Femur (tissue), 1 donor: ENCODE data around the gene STING1.
"Not testable (repeated sequence)": the region's sequence is repeated elsewhere in the genome, so short reads cannot be mapped to it uniquely, and the experiment has no call there.

Experiments used
- DNase-seq: peaks from one replicate; pipeline ENCODE4 v3.0.0-alpha.2; 2017

The STING1 gene

GRCh38 chr5:139461698-139462097 lies 20.9 kb downstream of the STING1 start:
- DNase-seq: no peak

- no peak for DNase-seq
Measured at GRCh38 chr5:139461176-139461575, 21.4 kb downstream of the STING1 start.

GRCh38 chr5:139460455-139460854 lies 22.1 kb downstream of the STING1 start:
- DNase-seq: no peak

- DNase-seq: no peak
Measured at GRCh38 chr5:139459451-139459934, 23.1 kb downstream of the STING1 start.

- peak; percentile 3 for DNase-seq
Measured at GRCh38 chr5:139458580-139459407, 23.8 kb downstream of the STING1 start.

GRCh38 chr5:139457653-139458306 lies 24.8 kb downstream of the STING1 start:
- DNase-seq: no peak

GRCh38 chr5:139457241-139457640 lies 25.3 kb downstream of the STING1 start:
- no peak for DNase-seq

GRCh38 chr5:139456776-139457175 lies 25.8 kb downstream of the STING1 start:
- DNase-seq: no peak

- DNase-seq: no peak
Measured at GRCh38 chr5:139454568-139455290, 27.8 kb downstream of the STING1 start.

- no peak for DNase-seq
Measured at GRCh38 chr5:139453683-139454567, 28.6 kb downstream of the STING1 start.

- no peak for DNase-seq
Measured at GRCh38 chr5:139451878-139452660, 30.5 kb downstream of the STING1 start.

- no peak for DNase-seq
Measured at GRCh38 chr5:139451176-139451575, 31.4 kb downstream of the STING1 start.

GRCh38 chr5:139446956-139447779 lies 35.4 kb downstream of the STING1 start:
- DNase-seq: no peak

GRCh38 chr5:139445325-139446170 lies 37.0 kb downstream of the STING1 start:
- peak; percentile 67 for DNase-seq

GRCh38 chr5:139443831-139444453 lies 38.6 kb downstream of the STING1 start:
- no peak for DNase-seq

- not testable (repeated sequence) for DNase-seq
Measured at GRCh38 chr5:139440416-139440815, 42.1 kb downstream of the STING1 start.

- peak; percentile 96 for DNase-seq
Measured at GRCh38 chr5:139439013-139439903, 43.3 kb downstream of the STING1 start, which contains the start of gene DNAJC18. TSS of gene DNAJC18 (minus strand) at chr5:139439525. CDS start at chr5:139439445, 80 bp downstream.

GRCh38 chr5:139438707-139439012 lies 43.9 kb downstream of the STING1 start:
- no peak for DNase-seq
